HG03432 (cell line): ENCODE measurements around the gene WIPI1.
"Not testable (repeated sequence)": the region's sequence is repeated elsewhere in the genome, so short reads cannot be mapped to it uniquely, and the experiment has no call there.

Experiments
- ATAC-seq: cut with Tn5 transposase; IDR thresholded peaks from one replicate; pipeline ENCODE4 v1.9.1; 2021; ENCODE audit warnings: mild to moderate bottlenecking, moderate library complexity; ENCODE audit not compliant: unreplicated experiment

The WIPI1 gene, protein sequence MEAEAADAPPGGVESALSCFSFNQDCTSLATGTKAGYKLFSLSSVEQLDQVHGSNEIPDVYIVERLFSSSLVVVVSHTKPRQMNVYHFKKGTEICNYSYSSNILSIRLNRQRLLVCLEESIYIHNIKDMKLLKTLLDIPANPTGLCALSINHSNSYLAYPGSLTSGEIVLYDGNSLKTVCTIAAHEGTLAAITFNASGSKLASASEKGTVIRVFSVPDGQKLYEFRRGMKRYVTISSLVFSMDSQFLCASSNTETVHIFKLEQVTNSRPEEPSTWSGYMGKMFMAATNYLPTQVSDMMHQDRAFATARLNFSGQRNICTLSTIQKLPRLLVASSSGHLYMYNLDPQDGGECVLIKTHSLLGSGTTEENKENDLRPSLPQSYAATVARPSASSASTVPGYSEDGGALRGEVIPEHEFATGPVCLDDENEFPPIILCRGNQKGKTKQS

DNA sequence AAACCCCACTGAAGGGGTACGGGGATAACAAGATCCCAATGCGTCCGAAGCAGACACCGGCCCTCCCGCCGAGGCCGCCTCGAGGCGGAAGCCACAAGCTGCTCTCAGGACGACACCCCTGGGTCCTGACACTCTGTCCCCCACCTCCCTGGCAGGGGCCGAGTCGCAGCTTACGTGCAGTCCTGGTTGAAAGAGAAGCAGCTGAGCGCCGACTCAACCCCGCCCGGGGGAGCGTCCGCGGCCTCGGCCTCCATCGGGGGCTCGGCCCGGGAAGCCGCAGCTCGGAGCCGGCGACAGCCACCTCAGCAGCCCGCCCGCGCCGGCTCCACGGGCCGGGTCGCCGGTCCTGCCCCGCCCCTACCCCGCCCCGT lies at the start of gene WIPI1:
Gene WIPI1, minus strand, starts transcription at position 329 of the 371 bp plus-strand sequence. Its CDS starts 75 bp downstream, at position 254.
- peak; percentile 28 for ATAC-seq

DNA sequence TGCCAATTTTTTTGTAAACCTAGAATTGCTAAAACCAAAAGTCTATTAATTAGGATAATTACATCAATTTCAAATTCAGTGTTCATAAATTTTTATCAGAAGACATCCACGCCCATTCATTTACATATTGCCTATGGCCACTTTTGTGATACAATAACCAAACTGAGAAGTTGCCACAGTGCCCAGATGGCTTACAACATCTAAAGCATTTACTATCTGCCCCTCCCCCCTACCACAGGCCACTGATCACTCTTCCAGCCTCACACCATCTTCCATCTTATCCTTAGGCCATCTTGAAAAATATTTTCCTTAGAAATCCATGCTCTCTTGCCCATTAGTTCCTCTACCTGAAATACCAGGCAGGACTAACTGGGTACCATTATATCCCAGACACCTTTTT lies 48.7 kb upstream of the WIPI1 start:
- no peak for ATAC-seq

DNA sequence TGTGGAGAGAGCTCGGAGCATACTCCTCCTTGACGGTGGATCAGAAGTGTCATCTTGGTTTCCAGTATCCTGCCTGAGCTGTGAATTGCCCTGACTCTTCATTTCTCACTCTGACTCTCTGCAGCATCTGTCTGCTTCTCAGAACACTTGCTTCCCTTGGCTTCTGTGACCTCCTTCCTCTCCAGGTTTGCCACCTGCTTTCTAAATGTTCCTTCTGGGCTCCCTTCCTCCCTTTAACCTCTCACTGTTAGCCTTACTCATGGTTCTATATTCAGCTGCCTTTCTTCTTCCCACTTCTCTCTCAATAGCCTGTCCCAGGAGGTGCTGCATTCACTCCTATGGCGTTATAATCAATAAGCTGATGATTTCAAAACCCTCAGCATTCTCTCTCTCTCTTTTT lies 43.8 kb upstream of the WIPI1 start:
- no peak for ATAC-seq

DNA sequence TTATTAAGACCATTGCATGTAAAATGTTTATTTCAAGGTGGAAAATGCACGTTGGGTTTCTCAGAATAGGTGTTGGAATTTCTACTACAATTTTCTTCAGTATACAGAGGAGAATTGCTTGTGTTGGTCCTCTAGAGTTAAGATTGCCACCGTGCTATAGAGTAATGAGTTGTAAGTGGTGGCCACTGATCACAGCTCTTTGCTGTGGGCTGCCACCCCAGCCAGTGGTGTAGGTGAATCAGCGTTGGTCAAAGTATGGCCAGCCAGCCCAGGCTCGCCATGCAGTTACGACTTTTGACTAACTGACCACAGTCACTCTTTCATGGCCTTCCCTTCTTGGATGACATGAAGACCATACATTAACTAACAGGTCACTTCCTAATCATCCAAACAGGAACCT lies 42.3 kb upstream of the WIPI1 start:
- ATAC-seq: no peak

DNA sequence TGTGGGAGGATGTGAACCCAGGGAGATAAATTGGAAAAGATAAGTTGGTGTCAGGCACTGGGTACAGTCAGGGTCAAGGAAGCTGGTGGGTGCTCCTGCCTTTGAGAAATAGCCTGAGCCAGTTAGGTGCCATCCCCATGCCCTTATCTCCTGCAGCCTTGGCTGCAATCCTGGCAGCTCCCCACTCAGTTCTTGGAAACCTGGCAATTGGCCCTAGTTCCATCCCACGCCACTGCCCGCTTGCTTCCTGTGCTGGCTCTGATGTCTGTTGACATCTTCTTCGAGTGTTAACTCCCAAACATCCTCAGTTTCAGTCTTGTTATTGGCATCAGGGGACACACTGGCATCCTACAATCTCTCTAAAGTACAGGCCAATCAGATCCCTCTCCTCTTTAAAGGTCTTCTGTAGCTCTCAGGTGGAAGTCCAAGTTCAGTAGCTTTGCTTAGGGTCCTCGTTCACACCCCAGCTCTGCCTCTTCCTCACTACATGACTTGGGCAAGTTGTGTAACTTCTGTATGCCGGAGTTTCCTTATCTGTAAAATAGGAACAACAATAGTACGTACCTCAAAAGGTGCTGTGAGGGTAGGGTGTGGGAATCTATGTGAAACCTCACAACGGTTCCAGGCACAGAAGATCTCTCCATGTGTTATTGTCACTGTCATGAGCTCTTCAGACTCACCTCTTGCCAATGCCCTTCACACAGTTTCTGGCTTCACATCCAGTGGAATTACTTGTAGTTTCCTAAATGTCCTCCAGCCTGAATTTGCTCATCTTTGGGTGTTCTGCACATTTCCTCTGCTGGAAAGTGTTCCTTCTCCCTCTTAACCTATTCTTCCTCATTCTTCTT lies 41.4 kb upstream of the WIPI1 start:
- peak; percentile 33 for ATAC-seq

DNA sequence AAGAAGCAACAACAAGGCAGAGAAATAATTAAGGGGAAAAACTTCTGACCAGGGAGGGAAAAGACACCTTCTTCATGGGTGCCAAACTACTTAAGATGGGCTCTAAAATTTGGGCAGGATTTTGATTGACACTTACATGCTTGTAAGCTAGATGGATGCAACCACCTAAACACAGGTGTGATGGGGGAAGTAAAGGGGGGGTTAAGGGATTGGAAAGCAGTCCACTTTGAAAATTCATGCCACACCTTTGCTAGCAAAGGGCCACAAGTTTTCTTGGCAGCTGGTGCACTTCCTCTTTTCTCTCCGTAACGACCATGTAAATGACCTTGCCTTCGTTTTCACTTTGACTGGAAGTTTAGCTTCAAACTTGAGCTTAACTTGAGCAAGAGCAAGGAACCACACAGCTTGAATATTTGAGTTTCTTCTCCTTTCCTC lies 40.6 kb upstream of the WIPI1 start:
- peak; percentile 95 for ATAC-seq

DNA sequence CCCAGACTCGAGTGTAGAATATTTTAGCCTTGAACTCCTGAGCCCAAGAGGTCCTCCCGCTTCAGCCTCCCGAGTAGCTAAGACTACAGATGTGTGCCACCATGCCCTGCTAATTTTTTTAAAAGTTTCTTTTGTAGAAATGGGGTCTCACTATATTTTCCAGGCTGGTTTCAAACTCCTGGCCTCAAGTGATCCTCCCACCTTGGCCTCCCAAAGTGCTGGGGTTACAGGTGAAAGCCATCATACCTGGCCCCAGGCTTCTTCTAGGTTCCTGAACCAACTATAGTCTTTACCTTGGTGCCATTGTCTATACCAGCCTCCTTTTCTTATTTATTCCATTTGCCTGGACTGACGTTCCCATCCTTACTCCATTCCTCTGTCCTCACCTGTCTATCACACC lies 37.8 kb upstream of the WIPI1 start:
- no peak for ATAC-seq

DNA sequence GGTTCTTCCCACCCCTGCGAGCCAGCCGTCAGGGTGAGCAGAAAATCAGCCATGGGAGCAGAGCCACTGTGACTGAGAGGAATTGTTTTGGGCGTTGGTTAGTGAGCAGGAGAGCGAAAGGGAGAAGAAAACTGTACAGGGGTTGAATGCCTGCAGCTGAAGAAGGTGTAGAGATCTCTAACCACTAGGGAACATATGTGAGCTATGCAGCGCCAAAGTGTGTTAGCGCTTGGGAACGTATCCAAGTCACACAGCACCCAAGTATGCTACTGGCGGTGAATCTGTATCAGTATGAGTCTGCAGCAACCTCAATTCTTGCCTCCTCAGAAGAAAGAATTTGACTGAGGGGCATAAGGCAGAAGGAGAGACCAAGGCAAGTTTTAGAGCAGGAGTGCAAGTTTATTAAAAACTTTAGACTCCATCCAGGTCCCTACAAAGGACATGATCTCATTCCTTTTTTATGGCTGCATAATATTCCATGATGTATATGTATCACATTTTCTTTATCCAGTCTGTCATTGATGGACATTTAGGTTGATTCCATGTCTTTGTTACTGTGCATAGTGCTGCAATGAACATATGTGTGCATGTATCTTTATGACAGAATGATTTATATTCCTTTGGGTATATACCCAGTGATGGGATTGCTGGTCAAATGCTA lies 35.2 kb upstream of the WIPI1 start:
- ATAC-seq: not testable (repeated sequence)

DNA sequence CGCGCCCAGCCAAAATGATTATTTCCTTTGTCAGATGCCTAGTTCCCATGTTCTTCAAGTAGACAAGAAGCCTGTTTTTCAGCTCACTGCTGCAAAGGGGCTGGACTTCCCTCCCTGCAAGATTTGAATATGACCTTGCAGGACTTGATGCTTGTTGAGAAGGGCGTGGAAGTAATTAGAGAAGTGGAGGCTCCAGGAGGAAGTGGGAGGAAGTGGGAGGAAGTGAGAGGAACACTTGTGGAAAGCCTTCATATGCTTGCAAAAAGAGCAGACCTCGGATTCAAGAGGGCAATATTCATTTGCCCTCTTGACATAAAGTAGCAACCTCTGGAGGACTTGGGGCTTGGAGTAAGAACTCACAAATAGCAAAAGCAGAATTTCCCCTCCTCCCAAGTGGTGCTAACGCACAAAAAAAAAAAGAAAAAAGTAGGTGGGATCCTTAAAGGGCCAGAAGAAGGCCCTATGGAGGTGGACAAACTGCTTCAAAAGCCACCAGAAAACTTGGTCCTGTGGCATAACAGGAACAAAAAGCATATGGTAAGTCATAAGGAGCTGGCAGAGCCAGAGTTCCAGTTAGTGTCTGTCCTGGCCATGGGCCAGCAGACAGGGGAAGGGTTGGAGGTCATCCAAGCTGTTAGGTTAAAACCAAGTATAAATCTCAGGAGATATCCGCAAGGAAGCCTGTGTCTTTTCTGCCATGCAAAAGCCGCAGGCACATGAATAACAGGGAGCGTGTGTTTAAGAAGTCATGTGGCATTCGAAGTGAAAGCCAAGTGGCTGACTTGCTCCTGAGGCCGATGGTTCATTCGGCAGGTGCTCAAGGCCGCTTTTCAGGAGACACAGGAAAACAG lies 34.3 kb upstream of the WIPI1 start:
- ATAC-seq: no peak

DNA sequence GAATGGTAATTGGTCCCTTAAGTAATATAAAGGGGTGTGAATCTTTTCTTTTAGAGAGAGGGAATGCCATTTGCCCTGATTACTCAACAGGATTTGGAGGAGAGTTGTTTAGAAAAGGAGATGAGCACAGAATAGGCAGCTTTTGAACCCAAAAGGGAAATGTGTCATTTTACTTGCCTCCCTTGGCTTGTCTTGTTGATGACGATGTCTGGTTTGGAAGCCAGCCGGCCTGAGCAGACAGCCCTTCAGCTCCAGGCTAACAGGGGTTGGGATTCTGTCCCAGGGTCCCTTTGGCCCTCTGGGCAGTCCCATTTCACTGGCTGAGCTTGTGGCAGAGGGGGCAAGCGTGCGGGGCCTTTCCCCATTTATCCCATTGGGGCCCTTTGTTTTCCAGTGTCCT lies 32.6 kb upstream of the WIPI1 start:
- no peak for ATAC-seq

DNA sequence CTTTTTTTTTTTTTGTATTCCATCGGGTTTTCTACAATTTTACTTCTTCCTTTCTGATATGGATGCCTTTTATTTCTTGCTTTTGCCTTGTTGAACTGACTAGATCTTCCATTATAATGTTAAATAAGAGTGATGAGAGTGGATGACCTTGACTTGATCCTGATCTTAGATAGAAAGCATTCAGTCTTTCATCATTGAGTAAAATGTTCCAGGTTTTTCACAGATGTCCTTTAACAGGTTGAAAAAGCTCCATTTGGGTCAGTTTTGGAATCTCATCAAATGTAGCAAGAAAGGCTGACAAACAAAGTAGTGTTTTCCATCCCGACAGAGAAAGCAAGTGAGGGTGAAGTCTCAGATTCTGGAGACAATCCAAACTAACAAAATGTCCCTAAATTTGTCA lies 27.2 kb upstream of the WIPI1 start:
- no peak for ATAC-seq

DNA sequence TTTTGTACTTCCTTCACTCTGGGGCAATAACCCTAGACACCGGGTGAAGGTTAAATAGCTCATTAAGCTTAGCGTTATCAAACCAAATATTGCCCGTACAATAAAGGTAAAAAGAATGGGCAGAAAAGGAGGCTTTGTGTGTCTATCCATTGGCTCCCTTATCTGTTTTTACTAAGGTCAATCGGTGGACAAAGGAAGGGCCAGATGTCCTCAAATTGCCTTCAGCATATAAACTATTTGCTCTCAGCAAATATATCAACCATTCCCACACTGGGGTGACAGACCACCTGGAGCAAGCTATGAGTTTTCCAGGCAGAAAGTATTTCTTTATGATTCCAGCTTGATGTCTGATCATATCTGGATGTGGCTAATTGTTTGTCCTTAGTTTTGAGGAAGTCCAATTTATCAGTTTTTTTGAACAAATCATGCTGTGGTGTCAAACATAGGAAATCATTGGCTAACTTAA lies 25.3 kb upstream of the WIPI1 start:
- no peak for ATAC-seq

DNA sequence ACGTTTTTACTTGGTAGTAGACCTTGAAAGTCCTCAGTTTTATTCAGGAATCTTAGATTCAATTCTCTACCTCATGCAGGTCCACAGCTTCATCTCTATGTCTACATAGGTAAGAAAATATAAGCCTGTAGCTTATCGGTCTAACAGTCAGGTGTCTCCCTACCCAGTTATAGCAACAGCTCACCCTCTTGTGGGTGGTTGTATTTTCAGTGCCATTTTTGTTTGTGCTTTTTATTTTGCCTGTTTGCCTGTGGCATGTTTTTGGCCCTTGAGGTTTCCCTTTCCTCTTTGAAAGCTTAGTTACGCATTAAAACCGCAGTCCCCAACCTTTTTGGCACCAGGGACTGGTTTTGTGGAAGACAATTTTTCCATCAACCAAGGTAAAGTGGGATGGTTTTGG lies 23.6 kb upstream of the WIPI1 start:
- no peak for ATAC-seq

DNA sequence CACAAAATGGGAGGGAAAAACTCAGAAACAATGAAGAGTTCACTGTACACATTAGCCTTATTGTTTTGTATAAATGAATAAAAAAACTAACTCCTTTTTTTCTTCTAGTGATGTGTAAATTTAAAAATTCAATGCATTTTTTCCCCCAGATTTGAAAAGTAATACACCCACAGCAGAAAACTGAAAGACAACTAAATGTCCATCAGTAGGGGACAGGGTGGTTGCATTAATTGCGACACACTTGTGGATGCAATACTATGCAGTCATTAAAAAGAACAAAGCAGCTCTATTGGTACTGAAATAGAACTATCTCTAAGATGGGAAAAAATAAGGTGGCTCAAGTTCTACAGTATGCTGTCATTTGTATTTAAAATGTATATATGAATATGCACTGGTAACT lies 13.7 kb upstream of the WIPI1 start:
- ATAC-seq: no peak

DNA sequence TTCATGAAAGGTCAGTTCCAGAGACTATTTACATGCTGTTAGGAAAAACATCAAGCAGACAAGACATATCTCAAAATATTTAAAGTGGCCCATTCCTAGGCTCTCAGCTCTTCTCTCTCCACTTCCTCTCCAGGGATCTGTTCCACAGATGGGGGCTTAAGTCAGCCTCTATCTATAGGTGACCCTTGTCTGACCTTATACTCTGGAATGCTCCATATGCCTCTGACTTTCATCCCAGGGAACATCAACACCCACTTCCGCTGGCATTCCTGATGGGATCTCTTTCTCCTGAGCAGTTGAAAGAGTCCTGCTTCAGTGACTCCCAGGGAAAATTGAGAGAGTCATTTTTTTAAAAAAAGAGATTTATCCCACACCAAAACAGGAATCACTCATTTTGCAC lies 11.5 kb upstream of the WIPI1 start:
- no peak for ATAC-seq

DNA sequence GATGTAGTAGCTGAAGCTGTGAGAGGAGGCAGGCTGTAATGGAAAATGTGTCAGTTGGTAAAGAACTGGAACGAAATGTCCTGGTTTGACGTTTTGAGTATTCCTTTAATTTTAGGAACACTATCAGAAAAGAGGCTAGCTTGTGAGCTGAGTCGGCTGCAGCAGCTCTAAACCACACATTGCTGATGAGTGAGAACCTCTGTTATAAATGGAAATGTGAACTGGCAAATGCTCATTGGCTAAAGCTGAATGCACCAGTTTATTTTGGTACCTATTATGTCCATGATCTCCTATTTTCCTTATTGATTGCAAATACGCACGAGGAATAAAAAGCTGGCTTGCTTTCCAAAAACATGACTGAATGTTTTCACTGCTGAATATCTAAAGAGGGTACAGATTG lies 11.0 kb upstream of the WIPI1 start:
- ATAC-seq: no peak

DNA sequence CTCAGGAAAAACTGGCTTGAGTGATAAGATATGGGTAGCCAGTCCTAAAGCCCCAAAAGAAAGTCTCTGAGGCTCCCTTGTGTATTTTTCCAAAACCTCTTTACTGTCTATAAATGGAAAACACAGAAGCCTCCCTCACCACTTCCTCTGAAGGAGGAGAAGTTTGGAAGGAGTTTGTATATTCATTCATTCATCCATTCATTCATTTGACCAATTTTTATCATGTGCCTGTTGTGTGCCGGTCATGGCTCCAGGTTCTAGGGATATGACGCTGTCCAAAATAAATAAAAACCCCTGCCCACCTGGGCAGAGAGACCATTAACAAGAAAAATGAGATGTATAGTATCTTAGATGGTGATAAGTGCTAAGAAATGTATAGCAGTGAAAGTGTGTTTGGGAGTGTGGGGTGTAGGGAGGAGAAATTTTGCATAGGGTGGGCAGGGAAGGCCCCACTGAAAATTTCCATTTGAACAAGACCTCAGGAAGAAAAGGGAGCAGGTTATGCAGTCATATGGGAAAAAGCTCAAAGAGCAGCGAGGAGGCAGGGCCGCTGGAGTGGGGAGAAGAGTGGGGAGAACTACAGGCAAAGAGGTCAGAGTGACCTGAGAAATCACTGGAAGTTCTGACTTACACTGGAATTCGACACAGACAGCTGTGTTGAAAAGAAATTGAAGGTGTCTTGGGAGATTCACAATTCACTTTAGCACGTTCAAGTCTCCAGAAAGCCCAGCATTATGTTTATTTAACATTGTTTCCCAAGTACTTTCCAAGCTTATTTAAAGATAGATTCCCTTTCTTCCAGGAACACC lies 6.1 kb upstream of the WIPI1 start:
- no peak for ATAC-seq

DNA sequence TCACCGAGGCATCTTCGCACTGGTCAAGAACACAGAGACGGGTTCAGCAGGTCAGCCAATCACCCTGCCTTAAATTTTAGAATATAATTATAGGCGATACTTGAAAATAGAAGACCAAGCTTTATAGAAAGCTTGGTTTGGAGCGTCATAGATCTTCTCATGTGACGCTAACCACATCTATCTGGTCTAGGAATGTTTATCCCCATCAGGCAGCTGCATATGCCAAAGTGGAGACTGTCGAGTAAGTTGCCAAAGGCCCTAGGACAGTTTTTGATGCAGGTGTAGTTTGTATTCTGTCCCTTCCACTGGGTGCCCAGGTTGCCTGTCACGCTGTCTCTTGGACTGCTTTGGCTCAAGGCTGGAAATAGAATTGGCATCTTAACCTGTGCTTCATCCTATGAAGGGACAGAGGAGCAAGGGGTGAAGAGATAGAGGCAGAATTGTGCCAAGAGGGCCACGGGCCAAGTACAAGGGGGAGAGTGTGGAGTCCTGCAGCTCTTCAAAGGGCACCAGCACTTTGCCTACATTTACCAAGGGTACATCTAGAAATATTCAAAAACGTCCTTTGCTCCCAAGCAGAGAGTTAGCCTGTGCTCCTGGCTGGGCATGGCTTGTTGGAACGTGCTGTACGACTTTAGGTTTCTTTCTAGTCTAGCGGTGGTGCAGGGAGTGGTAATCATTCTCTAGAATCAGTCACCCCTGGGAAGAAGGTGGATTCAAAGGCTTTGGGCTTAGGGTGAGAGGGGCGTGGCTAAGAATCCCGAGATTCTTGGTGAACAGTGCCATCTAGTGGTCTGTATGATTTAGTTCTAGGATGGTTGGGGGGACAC lies 5.3 kb upstream of the WIPI1 start:
- peak; percentile 35 for ATAC-seq

DNA sequence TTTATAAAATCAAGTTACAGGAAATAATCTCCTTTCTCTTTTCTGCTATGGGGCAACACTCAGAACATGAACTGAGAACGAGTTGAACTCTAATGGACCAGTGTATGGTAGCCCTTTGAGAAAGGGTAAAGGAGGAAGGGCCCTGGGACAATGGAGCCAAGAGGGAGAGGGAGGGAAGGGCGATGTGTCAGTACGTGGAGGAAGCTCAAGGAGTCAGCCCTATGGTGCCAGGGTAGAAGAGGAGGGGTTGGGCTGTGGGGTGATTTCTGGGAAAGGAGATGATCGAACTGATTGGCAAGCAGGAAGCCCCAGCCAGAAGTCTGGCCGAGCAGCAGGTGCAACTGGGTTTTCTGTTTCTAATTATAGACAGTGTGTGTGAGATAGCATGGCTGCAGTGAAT lies 4.3 kb upstream of the WIPI1 start:
- ATAC-seq: no peak
